ENCODE data around the gene ATP6V0B. TPM values are rescaled to one million over a fixed set of nuclear protein-coding genes. Genes with fewer than 3 reads are reported as not detected.

ATP6V0B gene
- 93.2 to 162 TPM (median 133 TPM) in 5 replicates for total RNA-seq (2022; extraction: Qiagen RNA extraction)

GRCh38 chr1:43974443-43975248, at the start of gene ATP6V0B:
ATP6V0B (plus strand) TSS chr1:43974960; CDS start chr1:43975041, 81 bp downstream.

GRCh38 chr1:43933386-43934100, 41.2 kb upstream of the ATP6V0B start, which contains the start of gene ARTN:
ARTN (plus strand) TSS chr1:43933801; CDS start chr1:43935657, 1,856 bp downstream.

GRCh38 chr1:43946236-43947060, 28.3 kb upstream of the ATP6V0B start, which contains the start of gene IPO13:
IPO13 (plus strand) TSS chr1:43946950; CDS start chr1:43947601, 651 bp downstream.

GRCh38 chr1:43969746-43970466, 4.9 kb upstream of the ATP6V0B start, which contains the start of gene DPH2:
DPH2 (plus strand) TSS chr1:43970010; CDS start chr1:43970176, 166 bp downstream.

GRCh38 chr1:43978551-43979260, 3.9 kb downstream of the ATP6V0B start, which contains the start of gene B4GALT2:
B4GALT2 (plus strand) TSS chr1:43979210; CDS start chr1:43981161, 1,951 bp downstream.

GRCh38 chr1:43991476-43992231, 16.9 kb downstream of the ATP6V0B start, which contains the start of gene CCDC24:
CCDC24 (plus strand) TSS chr1:43991599; CDS start chr1:43991879, 280 bp downstream.

Other genes with a start within 250 kb of the ATP6V0B start
- 0.14 to 0.39 TPM (median 0.28 TPM) in 5 replicates for gene ARTN, start 41.2 kb upstream of the ATP6V0B start, total RNA-seq (2022; extraction: Qiagen RNA extraction)
- gene IPO13, start 28.0 kb upstream of the ATP6V0B start, total RNA-seq (2022; extraction: Qiagen RNA extraction) = 11.9 to 16.5 TPM (median 14.9 TPM) in 5 replicates
- 34.4 to 40.2 TPM (median 35.9 TPM) in 5 replicates for gene DPH2, start 5.0 kb upstream of the ATP6V0B start, total RNA-seq (2022; extraction: Qiagen RNA extraction)
- 55.2 to 74.3 TPM (median 69.8 TPM) in 5 replicates for gene B4GALT2, start 4.2 kb downstream of the ATP6V0B start, total RNA-seq (2022; extraction: Qiagen RNA extraction)
- gene CCDC24, start 16.6 kb downstream of the ATP6V0B start, total RNA-seq (2022; extraction: Qiagen RNA extraction) = 6.6 to 8.7 TPM (median 8.2 TPM) in 5 replicates
- 11.6 to 14.2 TPM (median 13.2 TPM) in 5 replicates for gene SLC6A9, start 56.5 kb downstream of the ATP6V0B start, total RNA-seq (2022; extraction: Qiagen RNA extraction)
- gene KLF17, start 143.9 kb downstream of the ATP6V0B start, total RNA-seq (2022; extraction: Qiagen RNA extraction) = 0.33 to 0.50 TPM (median 0.46 TPM) in 5 replicates
- gene KLF18, start 166.7 kb downstream of the ATP6V0B start, total RNA-seq (2022; extraction: Qiagen RNA extraction) = 0.01 to 0.06 TPM (median 0.05 TPM) in 4 of 5 replicates, not detected in the other
- 19.3 to 21.4 TPM (median 20.2 TPM) in 5 replicates for gene DMAP1, start 238.5 kb downstream of the ATP6V0B start, total RNA-seq (2022; extraction: Qiagen RNA extraction)

Data from A549 treated with AZD2906 at 1 μM for 4 hours (cell line).